Esophagus muscularis mucosa (tissue), 3 donors: Measurements from ENCODE around the gene SLC39A11.

Experiments used
- POLR2A ChIP-seq: fragments of 450-650 bp; IDR thresholded peaks from one replicate; pipeline ENCODE4 v1.6.1; 2017; ENCODE audit warnings: antibody characterized with exemption, moderate library complexity, mild to moderate bottlenecking, low read depth
- TF ChIP-seq, protein P1 (sequence below), 3 experiments: fragments of 200-600 bp in 2 of 3; fragments of 450-650 bp in 1 of 3; sonication (generic) in 2 of 3; IDR thresholded peaks; one replicate each; pipeline ENCODE4 v1.5.1; 2017 to 2019; ENCODE audit warnings: antibody characterized with exemption in 3 of 3, mild to moderate bottlenecking in 2 of 3, moderate library complexity in 1 of 3

DNA sequence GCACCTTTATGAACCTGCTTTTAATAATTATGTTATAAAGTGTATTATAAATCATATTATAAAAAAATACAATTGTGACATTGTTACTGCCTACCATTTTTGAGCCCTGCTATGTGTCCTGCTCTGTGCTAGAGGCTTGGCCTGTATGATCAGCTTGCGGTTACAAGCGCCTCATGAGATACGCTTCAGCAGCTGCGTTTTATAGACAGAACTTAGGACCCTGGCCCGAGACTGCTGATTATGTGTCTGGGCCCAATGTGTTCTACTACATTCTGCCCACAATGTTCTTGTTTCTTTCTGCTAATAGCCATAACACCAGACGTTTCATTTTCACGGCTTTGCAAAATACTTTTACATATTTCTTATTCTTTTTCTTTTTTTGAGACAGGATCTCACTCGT lies 395.8 kb downstream of the SLC39A11 start:
- TF ChIP-seq, protein P1, sequence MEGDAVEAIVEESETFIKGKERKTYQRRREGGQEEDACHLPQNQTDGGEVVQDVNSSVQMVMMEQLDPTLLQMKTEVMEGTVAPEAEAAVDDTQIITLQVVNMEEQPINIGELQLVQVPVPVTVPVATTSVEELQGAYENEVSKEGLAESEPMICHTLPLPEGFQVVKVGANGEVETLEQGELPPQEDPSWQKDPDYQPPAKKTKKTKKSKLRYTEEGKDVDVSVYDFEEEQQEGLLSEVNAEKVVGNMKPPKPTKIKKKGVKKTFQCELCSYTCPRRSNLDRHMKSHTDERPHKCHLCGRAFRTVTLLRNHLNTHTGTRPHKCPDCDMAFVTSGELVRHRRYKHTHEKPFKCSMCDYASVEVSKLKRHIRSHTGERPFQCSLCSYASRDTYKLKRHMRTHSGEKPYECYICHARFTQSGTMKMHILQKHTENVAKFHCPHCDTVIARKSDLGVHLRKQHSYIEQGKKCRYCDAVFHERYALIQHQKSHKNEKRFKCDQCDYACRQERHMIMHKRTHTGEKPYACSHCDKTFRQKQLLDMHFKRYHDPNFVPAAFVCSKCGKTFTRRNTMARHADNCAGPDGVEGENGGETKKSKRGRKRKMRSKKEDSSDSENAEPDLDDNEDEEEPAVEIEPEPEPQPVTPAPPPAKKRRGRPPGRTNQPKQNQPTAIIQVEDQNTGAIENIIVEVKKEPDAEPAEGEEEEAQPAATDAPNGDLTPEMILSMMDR (IDR thresholded peaks at IDR 0.05): no peak
- TF ChIP-seq POLR2A: no peak
